ENCODE results near the gene BMPR1B. TPM values are rescaled to one million over a fixed set of nuclear protein-coding genes. Genes with fewer than 3 reads are reported as not detected.

Gene BMPR1B
- total and polyA plus RNA-seq, 2 of the 8 experiments (the other 6 are each of a cell fraction or from before 2014, with no cell fraction given), result 0.14 to 1.1 TPM

- no peaks in the 10 kb centered on the region for H3K27me3 ChIP-seq (replicated peaks in 1 of 4; ENCODE audit: control insufficient read depth in 3 of 4, extremely low read depth in 1 of 4, insufficient read depth in 3 of 4, low read length in 3 of 4)
- WGBS, 2 experiments (ENCODE audit: extremely low coverage in 1 of 2, insufficient coverage in 1 of 2, insufficient read length in 1 of 2, insufficient replicate concordance in 2 of 2, low coverage in 1 of 2, low lambda C conversion rate in 2 of 2, missing lambda C conversion rate in 1 of 2), result 70% methylated on average over 4 of the region's 4 CpGs; no CpG with 5 or more reads in 1 of the 2 experiments
- H3K79me1 ChIP-seq (ENCODE audit: low read depth, low read length), result no peaks in the 10 kb centered on the region
- no peak overlapping the region for H2BK5ac ChIP-seq (ENCODE audit: low read depth, low read length)
- no peak for TF ChIP-seq SP1 (IDR thresholded peaks at IDR 0.05; ENCODE audit: low read depth, low read length)
- H2BK120ac ChIP-seq (replicated peaks; ENCODE audit: low read depth, low read length), result no peak overlapping the region
- H4K8ac ChIP-seq (ENCODE audit: extremely low read depth, insufficient read depth, low read length), result no peak overlapping the region
- no peak overlapping the region for H3K4me3 ChIP-seq (ENCODE audit: extremely low read depth in 1 of 4, insufficient read depth in 2 of 4, low read depth in 3 of 4, low read length in 4 of 4)
- no peak overlapping the region for H3K18ac ChIP-seq (ENCODE audit: extremely low read depth, low read length)
- H3K23ac ChIP-seq (ENCODE audit: insufficient read length), result no peak overlapping the region
- H3K9me3 ChIP-seq (ENCODE audit: insufficient read depth in 2 of 2, low read depth in 1 of 2, low read length in 1 of 2), result no peaks in the 10 kb centered on the region
- DNase-seq (ENCODE audit: low read depth in 1 of 2, low spot score in 2 of 2) (no peak), FAIRE-seq (no peak)
- no peak overlapping the region for H4K91ac ChIP-seq (replicated peaks; ENCODE audit: insufficient read length, low read length)
- no peak overlapping the region for H2BK12ac ChIP-seq (ENCODE audit: low read depth, low read length)
- H3K4me1 ChIP-seq (replicated peaks in 1 of 4; ENCODE audit: control insufficient read depth in 3 of 4, insufficient read depth in 4 of 4, low read length in 3 of 4), result no peaks in the 10 kb centered on the region
- no peaks in the 10 kb centered on the region for H4K20me1 ChIP-seq (replicated peaks in 1 of 2; ENCODE audit: control insufficient read depth in 1 of 2, insufficient read depth in 2 of 2, low read length in 2 of 2)
- POLR2A ChIA-PET (ENCODE audit: partially characterized antibody), result no interaction called here
- H3K4me2 ChIP-seq (ENCODE audit: insufficient read depth in 1 of 2, low read depth in 2 of 2, low read length in 2 of 2), result no peak overlapping the region
- H3K56ac ChIP-seq (replicated peaks; ENCODE audit: insufficient read length, low read depth, low read length), result no peak overlapping the region
- no peak overlapping the region for H3K27ac ChIP-seq (ENCODE audit: low read depth, low read length)
- no peak overlapping the region for H2BK20ac ChIP-seq (ENCODE audit: low read length)
- H3K9ac ChIP-seq (replicated peaks in 1 of 4; ENCODE audit: extremely low read depth in 1 of 4, low read depth in 3 of 4, low read length in 3 of 4), result no peak overlapping the region
- H2AFZ ChIP-seq (ENCODE audit: low read length), result no peak overlapping the region
- H3K36me3 ChIP-seq (ENCODE audit: control insufficient read depth in 2 of 4, insufficient read depth in 4 of 4, low read length in 3 of 4), result no peaks in the 10 kb centered on the region
- CTCF ChIA-PET (ENCODE audit: partially characterized antibody), result interaction anchor here (1.0 kb wide), 1 partner anchor 11 kb away, joined by 4 read pairs; no protein-coding TSS in a partner anchor
- no peaks in the 10 kb centered on the region for H3K79me2 ChIP-seq (ENCODE audit: control insufficient read depth in 1 of 2, insufficient read depth in 2 of 2, low read length in 2 of 2)
- no peak overlapping the region for H3K4ac ChIP-seq (replicated peaks; ENCODE audit: insufficient read length, low read depth, low read length)
- H3K23me2 ChIP-seq (ENCODE audit: low read depth, low read length), result no peaks in the 10 kb centered on the region
- H4K5ac ChIP-seq (ENCODE audit: insufficient read length, low read depth, low read length), result no peak overlapping the region
- H2AK5ac ChIP-seq (ENCODE audit: low read depth, low read length), result no peak overlapping the region
- H3K14ac ChIP-seq (ENCODE audit: insufficient read length), result no peak overlapping the region
- no peak overlapping the region for H2BK15ac ChIP-seq (ENCODE audit: low read length)
Measured at GRCh38 chr4:94871644-94872305, 114.0 kb downstream of the BMPR1B start.

Measured in H1 (cell line).